HCT116 (cell line): Measurements from ENCODE around the gene THBS3. TPM values are rescaled to one million over a fixed set of nuclear protein-coding genes. Genes with fewer than 3 reads are reported as not detected.

Experiments
- ATAC-seq: fragments of 200-7000 bp; cut with Tn5 transposase; 2 replicates; pipeline ENCODE4 v1.9.1; 2020; ENCODE audit warnings: mild to moderate bottlenecking, moderate library complexity
- BruUV-seq: library from RNA; stranded (reverse); fragments of 400-500 nt; replicated peaks from 2 replicates; lab custom pipeline; 2021; lab: Mats Ljungman, UMichigan
- CTCF ChIA-PET: fragments of 300-600 bp; sonication (Branson Sonifier 250); formaldehyde crosslinking; loops from one replicate; lab custom pipeline; 2021; ENCODE audit warnings: antibody characterized with exemption; lab: Charles Lee
- POLR2A ChIA-PET: fragments of 300-600, 350-600 bp; sonication (Branson Sonifier 250); formaldehyde crosslinking; loops from one replicate; lab custom pipeline; 2021; ENCODE audit warnings: antibody characterized with exemption; lab: Charles Lee
- RAD21 ChIA-PET, 2 experiments: fragments of 300-600 bp; sonication (Branson Sonifier 250); formaldehyde crosslinking; loops; one replicate each; lab custom pipeline; 2023; ENCODE audit warnings: low total read pairs in 2 of 2; ENCODE audit not compliant: uncharacterized antibody in 2 of 2, unreplicated experiment in 2 of 2, low non-redundant PET in 1 of 2; lab: Charles Lee
- DNase-seq: peaks from one replicate; pipeline ENCODE4 v3.0.0-alpha.2; 2010; ENCODE audit warnings: low read depth, low spot score
- H2AFZ ChIP-seq: fragments of 200-600 bp; shearing (Covaris generic), sonication (generic); 2 replicates; pipeline ENCODE4 v1.6.1; 2017; ENCODE audit warnings: low read depth, mixed run types, mixed read lengths, antibody characterized with exemption, low read length; ENCODE audit not compliant: poor library complexity, severe bottlenecking
- H3K27ac ChIP-seq: 2 replicates; pipeline ENCODE4 v1.5.1; 2012; ENCODE audit warnings: low read depth, low read length
- H3K27me3 ChIP-seq: fragments of 200-600 bp; sonication (generic); 2 replicates; pipeline ENCODE4 v1.6.1; 2016; ENCODE audit warnings: mixed run types, low read length, mixed read lengths; ENCODE audit not compliant: insufficient read depth
- H3K36me3 ChIP-seq, 2 experiments: fragments of 200-500 bp in 1 of 2; fragments of 200-600 bp in 1 of 2; sonication (Bioruptor generic) in 1 of 2; sonication (generic) in 1 of 2; 2 replicates each; pipeline versions ENCODE4 v1.5.1 to v1.6.1; 2014 to 2016; ENCODE audit warnings: low read length in 2 of 2, inconsistent platforms in 1 of 2, mixed read lengths in 1 of 2, mixed run types in 1 of 2; ENCODE audit not compliant: insufficient read depth in 2 of 2, control insufficient read depth in 1 of 2
- H3K4me1 ChIP-seq, 2 experiments: fragments of 200-600 bp in 1 of 2; sonication (generic) in 1 of 2; 2 replicates each; pipeline versions ENCODE4 v1.5.1 to v1.6.1; 2012 to 2017; ENCODE audit warnings: low read length in 2 of 2, inconsistent platforms in 1 of 2, mild to moderate bottlenecking in 1 of 2, mixed read lengths in 1 of 2, mixed run types in 1 of 2, moderate library complexity in 1 of 2; ENCODE audit not compliant: insufficient read depth in 2 of 2, control insufficient read depth in 1 of 2
- H3K4me2 ChIP-seq: fragments of 200-600 bp; sonication (generic); 2 replicates; pipeline ENCODE4 v1.6.1; 2017; ENCODE audit warnings: mixed run types, low read length, mixed read lengths
- H3K4me3 ChIP-seq, 2 experiments: fragments of 200-600 bp in 1 of 2; sonication (generic) in 1 of 2; replicated peaks in 1 of 2; 2 replicates each; pipeline ENCODE4 v1.5.1; 2011 to 2016; ENCODE audit warnings: low read length in 2 of 2, control low read depth in 1 of 2, low read depth in 1 of 2, mild to moderate bottlenecking in 1 of 2, mixed read lengths in 1 of 2, mixed run types in 1 of 2
- H3K79me2 ChIP-seq: fragments of 200-600 bp; sonication (generic); 2 replicates; pipeline ENCODE4 v1.6.1; 2017; ENCODE audit warnings: mild to moderate bottlenecking, mixed run types, low read length, moderate library complexity, mixed read lengths; ENCODE audit not compliant: insufficient read depth
- H3K9ac ChIP-seq: fragments of 200-600 bp; sonication (generic); 2 replicates; pipeline ENCODE4 v1.6.1; 2016; ENCODE audit warnings: low read length, mixed read lengths
- H3K9me2 ChIP-seq: fragments of 200-600 bp; sonication (generic), shearing (Covaris generic); 2 replicates; pipeline ENCODE4 v1.6.1; 2017; ENCODE audit warnings: mixed run types, mild to moderate bottlenecking, moderate library complexity; ENCODE audit not compliant: insufficient read depth
- H3K9me3 ChIP-seq, 2 experiments: fragments of 200-500 bp in 1 of 2; fragments of 200-600 bp in 1 of 2; sonication (Bioruptor generic) in 1 of 2; sonication (generic) in 1 of 2; 2 replicates each; pipeline ENCODE4 v1.6.1; 2014 to 2017; ENCODE audit warnings: low read length in 2 of 2, mixed read lengths in 2 of 2, inconsistent platforms in 1 of 2, low read depth in 1 of 2, mild to moderate bottlenecking in 1 of 2, mixed run types in 1 of 2, moderate library complexity in 1 of 2; ENCODE audit not compliant: control insufficient read depth in 1 of 2, insufficient read depth in 1 of 2
- H4K20me1 ChIP-seq: fragments of 200-600 bp; sonication (generic), shearing (Covaris generic); 2 replicates; pipeline ENCODE4 v1.6.1; 2017; ENCODE audit warnings: mixed run types, mild to moderate bottlenecking, moderate library complexity; ENCODE audit not compliant: insufficient read depth
- CBX3 ChIP-seq: IDR thresholded peaks from 2 replicates; pipeline ENCODE4 v1.6.1; 2012; ENCODE audit warnings: low read depth
- CEBPB ChIP-seq: IDR thresholded peaks from 2 replicates; pipeline ENCODE4 v1.6.1; 2012; ENCODE audit warnings: low read depth
- EGR1 ChIP-seq: IDR thresholded peaks from 2 replicates; pipeline ENCODE4 v1.6.1; 2012; ENCODE audit warnings: low read depth
- ELF1 ChIP-seq: IDR thresholded peaks from 2 replicates; pipeline ENCODE4 v1.6.1; 2012; ENCODE audit warnings: low read depth, borderline replicate concordance
- FOSL1 ChIP-seq: IDR thresholded peaks from 2 replicates; pipeline ENCODE4 v1.6.1; 2012; ENCODE audit warnings: low read depth
- SP1 ChIP-seq: IDR thresholded peaks from 2 replicates; pipeline ENCODE4 v1.6.1; 2012; ENCODE audit warnings: low read depth
- SRF ChIP-seq: IDR thresholded peaks from 2 replicates; pipeline ENCODE4 v1.6.1; 2012; ENCODE audit warnings: low read depth
- TCF7L2 ChIP-seq: IDR thresholded peaks from 2 replicates; pipeline ENCODE4 v1.7.0; 2011; ENCODE audit warnings: borderline replicate concordance, inconsistent platforms; ENCODE audit not compliant: insufficient read depth, insufficient read length; ENCODE audit errors: extremely low read depth
- YY1 ChIP-seq: IDR thresholded peaks from 2 replicates; pipeline ENCODE4 v1.6.1; 2011; ENCODE audit warnings: low read length, low read depth, moderate library complexity, mild to moderate bottlenecking; ENCODE audit not compliant: insufficient replicate concordance; ENCODE audit errors: extremely low read depth
- ZFX ChIP-seq: fragments of 450-650 bp; IDR thresholded peaks from 2 replicates; pipeline ENCODE4 v1.6.1; 2017
- ZNF274 ChIP-seq: fragments of 200-500 bp; sonication (Bioruptor generic); IDR thresholded peaks from 2 replicates; pipeline ENCODE4 v1.6.1; 2014; ENCODE audit warnings: mild to moderate bottlenecking, low read depth, low read length, inconsistent platforms
- intact Hi-C: fragments of 100-400 bp; cut with micrococcal nuclease; formaldehyde crosslinking; loops from 2 replicates; pipeline ENCODE4 v1.10.0; 2022
- total RNA-seq: library from RNA; stranded (reverse); gene quantifications from one replicate; pipeline ENCODE4 v1.2.1, GENCODE V29; 2021; ENCODE audit not compliant: unreplicated experiment

Gene THBS3
- total RNA-seq, 1 experiment from 2014 or later = 15.9 TPM

DNA sequence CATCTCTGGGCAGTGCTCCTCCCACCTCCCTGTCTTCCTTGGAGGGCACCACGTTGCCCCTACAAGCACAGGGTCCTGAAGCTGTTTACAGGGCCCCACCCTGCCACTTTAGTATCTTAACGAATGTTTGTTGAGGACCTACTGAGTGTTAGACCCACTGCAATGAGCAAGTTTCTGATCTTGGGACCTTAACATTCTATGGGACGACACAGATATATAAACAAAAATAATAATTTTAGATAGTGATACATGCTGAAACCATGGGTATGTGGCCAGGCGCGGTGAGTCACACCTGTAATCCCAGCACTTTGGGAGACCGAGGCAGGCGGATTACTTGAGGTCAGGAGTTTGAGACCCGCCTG lies 37.4 kb upstream of the THBS3 start:
- peak overlapping the region; percentile 69 to 74 for H3K4me3 ChIP-seq
- ChIA-PET CTCF (no interaction called here), RAD21 (interaction anchor here in 1 of 2 experiments (0.7 kb wide), 1 partner anchor 171 kb away, joined by 3 read pairs; no protein-coding TSS in a partner anchor), POLR2A (no interaction called here)
- no peaks in the 10 kb centered on the region for H3K9me2 ChIP-seq
- H3K27me3 ChIP-seq = no peaks in the 10 kb centered on the region
- H2AFZ ChIP-seq = peak overlapping the region; percentile 13
- H3K79me2 ChIP-seq = no peaks in the 10 kb centered on the region
- peaks cover 0 to 2% of the 10 kb centered on the region in 2 experiments; a peak in 3 of 4 replicates for H3K36me3 ChIP-seq
- peaks cover 16 to 46% of the 10 kb centered on the region in 2 experiments for H3K4me1 ChIP-seq
- TF ChIP-seq SP1 (no peak), CBX3 (no peak), FOSL1 (no peak), ZNF274 (no peak), EGR1 (no peak), TCF7L2 (no peak), ELF1 (no peak), CEBPB (no peak), SRF (no peak), ZFX (no peak), YY1 (no peak)
- intact Hi-C loops = no loop called here
- H3K4me2 ChIP-seq = peak overlapping the region; percentile 76
- H3K9me3 ChIP-seq = no peaks in the 10 kb centered on the region
- H3K9ac ChIP-seq = peak overlapping the region; percentile 80
- H3K27ac ChIP-seq = peak overlapping the region; percentile 78
- DNase-seq (no peak), ATAC-seq (no peak)
- H4K20me1 ChIP-seq = no peaks in the 10 kb centered on the region
- TSS peak; percentile 97 for BruUV-seq
